DND-41 (cell line): ENCODE data around the gene ATP8A2.

Experiments used
- ATAC-seq: fragments of 200-7000 bp; cut with Tn5 transposase; 3 replicates; pipeline ENCODE4 v1.9.1; 2021; ENCODE audit warnings: low read depth; ENCODE audit not compliant: insufficient read depth
- DNase-seq: peaks from one replicate; pipeline ENCODE4 v3.0.0-alpha.2; 2020
- H2AFZ ChIP-seq: 2 replicates; pipeline ENCODE4 v1.6.0; 2012; ENCODE audit warnings: low read depth, low read length
- H3K27ac ChIP-seq: 2 replicates; pipeline ENCODE4 v1.5.1; 2012; ENCODE audit warnings: low read length, inconsistent platforms
- H3K27me3 ChIP-seq: fragments of 200-600 bp; sonication (generic); 2 replicates; pipeline ENCODE4 v1.6.0; 2012; ENCODE audit warnings: low read length, mild to moderate bottlenecking, inconsistent platforms; ENCODE audit not compliant: insufficient read depth, poor library complexity
- H3K36me3 ChIP-seq: 2 replicates; pipeline ENCODE4 v1.5.1; 2012; ENCODE audit warnings: low read length, inconsistent platforms; ENCODE audit not compliant: insufficient read depth
- H3K4me1 ChIP-seq: 2 replicates; pipeline ENCODE4 v1.5.1; 2012; ENCODE audit warnings: mild to moderate bottlenecking, low read length; ENCODE audit not compliant: insufficient read depth
- H3K4me2 ChIP-seq: 2 replicates; pipeline ENCODE4 v1.6.0; 2012; ENCODE audit warnings: mild to moderate bottlenecking, moderate library complexity, low read length, inconsistent platforms; ENCODE audit not compliant: insufficient read depth
- H3K4me3 ChIP-seq, 2 experiments: fragments of 200-600 bp in 1 of 2; shearing (Covaris generic) in 1 of 2; 2 replicates each; pipeline ENCODE4 v1.5.1; 2012 to 2016; ENCODE audit warnings: inconsistent platforms in 2 of 2, low read length in 2 of 2, mild to moderate bottlenecking in 2 of 2, low read depth in 1 of 2, moderate library complexity in 1 of 2
- H3K79me2 ChIP-seq: 2 replicates; pipeline ENCODE4 v1.6.0; 2012; ENCODE audit warnings: low read length, inconsistent platforms; ENCODE audit not compliant: insufficient read depth
- H3K9ac ChIP-seq: 2 replicates; pipeline ENCODE4 v1.6.0; 2012; ENCODE audit warnings: low read depth, mild to moderate bottlenecking, inconsistent platforms, low read length, moderate library complexity
- H3K9me3 ChIP-seq: 2 replicates; pipeline ENCODE4 v1.5.1; 2012; ENCODE audit warnings: low read length, moderate library complexity, mild to moderate bottlenecking, inconsistent platforms; ENCODE audit not compliant: insufficient read depth, severe bottlenecking
- H4K20me1 ChIP-seq: 2 replicates; pipeline ENCODE4 v1.6.0; 2012; ENCODE audit warnings: low read length; ENCODE audit not compliant: insufficient read depth
- CTCF ChIP-seq: IDR thresholded peaks from 2 replicates; pipeline ENCODE4 v1.5.1; 2012; ENCODE audit warnings: borderline replicate concordance, low read length, moderate library complexity, mild to moderate bottlenecking; ENCODE audit not compliant: poor library complexity, severe bottlenecking; ENCODE audit errors: extremely low read depth
- EZH2 ChIP-seq: IDR thresholded peaks from 3 replicates; pipeline ENCODE4 v1.6.1; 2012; ENCODE audit warnings: borderline replicate concordance, low read depth, mild to moderate bottlenecking, moderate library complexity, low read length, inconsistent platforms; ENCODE audit not compliant: severe bottlenecking

The ATP8A2 gene

GRCh38 chr13:25466880-25467279 lies 95.1 kb downstream of the ATP8A2 start:
- Histone ChIP-seq H3K9ac (no peak overlapping the region), H3K4me3 (no peak overlapping the region), H3K36me3 (no peaks in the 10 kb centered on the region), H3K27ac (no peak overlapping the region), H4K20me1 (no peaks in the 10 kb centered on the region), H3K4me1 (no peaks in the 10 kb centered on the region), H3K27me3 (peaks cover 13% of the 10 kb centered on the region), H3K4me2 (no peak overlapping the region), H3K79me2 (no peaks in the 10 kb centered on the region), H2AFZ (no peak overlapping the region), H3K9me3 (no peaks in the 10 kb centered on the region)
- ATAC-seq (no peak), DNase-seq (no peak)
- no peak for TF ChIP-seq CTCF
- no peak for TF ChIP-seq EZH2

- H4K20me1 ChIP-seq = no peaks in the 10 kb centered on the region
- H3K4me1 ChIP-seq = no peaks in the 10 kb centered on the region
- H3K27me3 ChIP-seq = peaks cover 5% of the 10 kb centered on the region
- no peak overlapping the region for H3K27ac ChIP-seq
- DNase-seq = no peak
- H3K9me3 ChIP-seq = no peaks in the 10 kb centered on the region
- H3K4me3 ChIP-seq = no peak overlapping the region
- H2AFZ ChIP-seq = no peak overlapping the region
- H3K36me3 ChIP-seq = no peaks in the 10 kb centered on the region
- no peaks in the 10 kb centered on the region for H3K79me2 ChIP-seq
- H3K9ac ChIP-seq = no peak overlapping the region
- no peak for ATAC-seq
- no peak overlapping the region for H3K4me2 ChIP-seq
- TF ChIP-seq CTCF (no peak), EZH2 (no peak)
Observed at GRCh38 chr13:25468325-25469168, 96.8 kb downstream of the ATP8A2 start.

- H4K20me1 ChIP-seq = no peaks in the 10 kb centered on the region
- H2AFZ ChIP-seq = no peak overlapping the region
- no peak for DNase-seq
- H3K4me3 ChIP-seq = no peak overlapping the region
- no peak for ATAC-seq
- TF ChIP-seq EZH2 = no peak
- no peak for TF ChIP-seq CTCF
- no peak overlapping the region for H3K27ac ChIP-seq
- no peaks in the 10 kb centered on the region for H3K9me3 ChIP-seq
- H3K4me2 ChIP-seq = no peak overlapping the region
- H3K4me1 ChIP-seq = no peaks in the 10 kb centered on the region
- no peaks in the 10 kb centered on the region for H3K79me2 ChIP-seq
- H3K9ac ChIP-seq = no peak overlapping the region
- no peaks in the 10 kb centered on the region for H3K27me3 ChIP-seq
- no peaks in the 10 kb centered on the region for H3K36me3 ChIP-seq
Observed at GRCh38 chr13:25469169-25469525, 97.4 kb downstream of the ATP8A2 start.

- no peak overlapping the region for H3K9ac ChIP-seq
- no peaks in the 10 kb centered on the region for H3K36me3 ChIP-seq
- no peak overlapping the region for H3K4me3 ChIP-seq
- H2AFZ ChIP-seq = no peak overlapping the region
- H3K27me3 ChIP-seq = no peaks in the 10 kb centered on the region
- H3K27ac ChIP-seq = no peak overlapping the region
- no peaks in the 10 kb centered on the region for H4K20me1 ChIP-seq
- DNase-seq = no peak
- TF ChIP-seq CTCF = no peak
- TF ChIP-seq EZH2 = no peak
- H3K9me3 ChIP-seq = no peaks in the 10 kb centered on the region
- H3K79me2 ChIP-seq = no peaks in the 10 kb centered on the region
- H3K4me1 ChIP-seq = no peaks in the 10 kb centered on the region
- no peak overlapping the region for H3K4me2 ChIP-seq
- ATAC-seq = no peak
Observed at GRCh38 chr13:25473864-25474263, 102.1 kb downstream of the ATP8A2 start.
